ENCODE measurements around the gene LPIN2.
"Not testable (repeated sequence)": the region's sequence is repeated elsewhere in the genome, so short reads cannot be mapped to it uniquely, and the experiment has no call there.

Gene LPIN2

GRCh38 chr18:3005462-3005861, 7.5 kb downstream of the LPIN2 start:
- no peak for DNase-seq

- not testable (repeated sequence) for DNase-seq
Measured at GRCh38 chr18:3003766-3004165, 9.2 kb downstream of the LPIN2 start.

- DNase-seq = no peak
Measured at GRCh38 chr18:3002732-3003131, 10.2 kb downstream of the LPIN2 start.

GRCh38 chr18:2998644-2999043, 14.3 kb downstream of the LPIN2 start:
- DNase-seq = no peak

- no peak for DNase-seq
Measured at GRCh38 chr18:2997846-2998564, 14.9 kb downstream of the LPIN2 start.

GRCh38 chr18:2997429-2997828, 15.5 kb downstream of the LPIN2 start:
- DNase-seq = no peak

GRCh38 chr18:2994603-2995432, 18.1 kb downstream of the LPIN2 start:
- DNase-seq = peak; percentile 87

- no peak for DNase-seq
Measured at GRCh38 chr18:2994020-2994589, 18.8 kb downstream of the LPIN2 start.

GRCh38 chr18:2992995-2993877, 19.7 kb downstream of the LPIN2 start:
- DNase-seq = no peak

GRCh38 chr18:2990956-2991640, 21.8 kb downstream of the LPIN2 start:
- DNase-seq = no peak

- no peak for DNase-seq
Measured at GRCh38 chr18:2987876-2988790, 24.8 kb downstream of the LPIN2 start.

GRCh38 chr18:2986150-2986865, 26.6 kb downstream of the LPIN2 start:
- DNase-seq = no peak

GRCh38 chr18:2985628-2986027, 27.3 kb downstream of the LPIN2 start:
- peak; percentile 82 for DNase-seq

GRCh38 chr18:2984703-2985261, 28.2 kb downstream of the LPIN2 start:
- DNase-seq = peak; percentile 31

- no peak for DNase-seq
Measured at GRCh38 chr18:2984091-2984490, 28.9 kb downstream of the LPIN2 start.

GRCh38 chr18:2983296-2983695, 29.6 kb downstream of the LPIN2 start:
- DNase-seq = no peak

GRCh38 chr18:2982452-2983269, 30.3 kb downstream of the LPIN2 start:
- peak; percentile 71 for DNase-seq

- no peak for DNase-seq
Measured at GRCh38 chr18:2982022-2982421, 30.9 kb downstream of the LPIN2 start.

- peak; percentile 76 for DNase-seq
Measured at GRCh38 chr18:2981212-2981728, 31.7 kb downstream of the LPIN2 start.
